DOHH2 (cell line): Measurements from ENCODE around the gene MAP1LC3C.

Source experiments
- H3F3A ChIP-seq: fragments of 200-600 bp; sonication (generic), shearing (Covaris generic); 2 replicates; pipeline ENCODE4 v1.6.0; 2016; ENCODE audit warnings: antibody characterized with exemption, mild to moderate bottlenecking; ENCODE audit not compliant: control insufficient read depth, insufficient read depth
- H3K27ac ChIP-seq: fragments of 200-600 bp; sonication (generic); 2 replicates; pipeline ENCODE4 v1.5.1; 2014; ENCODE audit warnings: low read depth, mild to moderate bottlenecking, low read length, moderate library complexity
- H3K27me3 ChIP-seq: fragments of 200-600 bp; sonication (generic); 2 replicates; pipeline ENCODE4 v1.6.1; 2014; ENCODE audit warnings: mild to moderate bottlenecking, low read length, mixed read lengths; ENCODE audit not compliant: control insufficient read depth
- H3K36me3 ChIP-seq: fragments of 200-600 bp; sonication (generic); 2 replicates; pipeline ENCODE4 v1.6.1; 2014; ENCODE audit warnings: mild to moderate bottlenecking, low read length, moderate library complexity, mixed read lengths; ENCODE audit not compliant: control insufficient read depth
- H3K4me1 ChIP-seq: fragments of 200-600 bp; sonication (generic); 2 replicates; pipeline ENCODE4 v1.6.1; 2014; ENCODE audit warnings: mild to moderate bottlenecking, low read length, mixed read lengths; ENCODE audit not compliant: control insufficient read depth
- H3K4me2 ChIP-seq: fragments of 200-600 bp; sonication (generic); 2 replicates; pipeline ENCODE4 v1.6.0; 2014; ENCODE audit warnings: mild to moderate bottlenecking, low read length, moderate library complexity
- H3K4me3 ChIP-seq: fragments of 200-600 bp; sonication (generic); 2 replicates; pipeline ENCODE4 v1.5.1; 2014; ENCODE audit warnings: mild to moderate bottlenecking, low read length, mixed read lengths
- H3K79me2 ChIP-seq: fragments of 200-600 bp; sonication (generic); 2 replicates; pipeline ENCODE4 v1.6.1; 2014; ENCODE audit warnings: mild to moderate bottlenecking, low read length, mixed read lengths; ENCODE audit not compliant: control insufficient read depth
- H3K9me2 ChIP-seq: fragments of 200-600 bp; sonication (generic); replicated peaks from 2 replicates; pipeline ENCODE4 v1.6.1; 2014; ENCODE audit warnings: mild to moderate bottlenecking, low read length, mixed read lengths; ENCODE audit not compliant: control insufficient read depth
- H3K9me3 ChIP-seq: fragments of 200-600 bp; sonication (generic); 2 replicates; pipeline ENCODE4 v1.6.1; 2014; ENCODE audit warnings: antibody characterized with exemption, low read length, mixed read lengths; ENCODE audit not compliant: control insufficient read depth, insufficient read depth
- H4K20me1 ChIP-seq: fragments of 200-600 bp; sonication (generic); 2 replicates; pipeline ENCODE4 v1.6.0; 2014; ENCODE audit warnings: low read depth, mild to moderate bottlenecking, antibody characterized with exemption, low read length, moderate library complexity; ENCODE audit not compliant: control insufficient read depth, insufficient read depth
- EZH2phosphoT487 ChIP-seq: fragments of 200-600 bp; sonication (generic); IDR thresholded peaks from 2 replicates; pipeline ENCODE4 v1.6.1; 2017; ENCODE audit warnings: borderline replicate concordance, mild to moderate bottlenecking, antibody characterized with exemption, low read length, moderate library complexity, mixed read lengths
- TF ChIP-seq, protein P1 (sequence below): fragments of 200-600 bp; sonication (generic); IDR thresholded peaks from one replicate; pipeline ENCODE4 v1.5.1; 2014; ENCODE audit warnings: antibody characterized with exemption, mild to moderate bottlenecking, low read depth, low read length; ENCODE audit not compliant: poor library complexity, severe bottlenecking

Gene MAP1LC3C

DNA sequence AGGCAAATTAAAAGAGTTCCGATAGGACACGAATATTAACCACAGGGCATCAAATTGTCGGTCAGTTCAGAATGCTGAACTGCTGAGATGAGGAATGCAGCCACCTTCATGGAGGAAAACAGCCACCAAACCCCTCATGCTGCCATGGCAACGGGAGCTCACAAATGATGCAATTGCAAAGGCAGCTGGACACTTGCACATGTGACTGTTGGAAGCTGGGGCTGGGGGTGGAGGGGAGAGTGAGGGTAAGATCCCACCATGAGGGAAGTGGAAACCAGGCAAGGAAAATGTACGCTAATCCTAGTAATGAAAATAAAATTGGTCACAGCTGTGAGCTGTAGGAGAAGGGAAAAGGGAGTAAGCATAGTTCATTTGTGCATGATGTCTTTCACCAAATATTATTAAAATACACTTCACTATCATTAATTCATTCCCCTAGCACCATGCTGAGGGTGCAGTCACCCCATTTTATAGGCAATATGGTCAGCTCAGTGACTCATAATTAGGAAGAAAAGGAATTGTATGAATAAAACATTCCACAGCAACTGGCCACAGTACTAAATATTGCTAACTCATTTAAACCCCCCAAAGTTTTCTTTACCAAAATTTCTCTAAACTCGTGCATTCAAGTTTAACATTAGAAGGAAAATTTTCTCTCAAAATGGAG is 26.1 kb downstream of the MAP1LC3C start:
- no peak overlapping the region for H3K4me2 ChIP-seq
- H3F3A ChIP-seq: no peaks in the 10 kb centered on the region
- H4K20me1 ChIP-seq: no peaks in the 10 kb centered on the region

DNA sequence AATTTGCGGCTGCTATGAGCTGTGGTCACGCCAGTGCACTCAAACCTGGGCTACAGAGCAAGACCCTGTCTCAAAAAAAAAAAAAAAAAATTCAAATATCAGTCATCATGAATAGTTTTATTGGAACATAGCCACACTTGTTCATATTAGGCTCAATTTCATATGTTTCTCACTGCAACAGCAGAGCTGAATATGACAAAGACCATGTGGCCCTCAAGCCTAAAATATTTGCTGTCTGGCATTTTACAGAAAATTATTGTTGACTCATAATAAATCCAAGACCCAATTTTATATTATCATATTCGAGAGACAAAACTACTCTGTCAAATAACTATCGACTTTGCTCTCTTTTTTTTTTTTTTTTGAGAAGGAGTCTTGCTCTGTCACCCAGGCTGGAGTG is 30.3 kb downstream of the MAP1LC3C start:
- H3K4me1 ChIP-seq: no peaks in the 10 kb centered on the region
- no peaks in the 10 kb centered on the region for H3K79me2 ChIP-seq
- H3F3A ChIP-seq: no peaks in the 10 kb centered on the region

More for the DNA sequence above, 26.1 kb downstream of the MAP1LC3C start:
- no peaks in the 10 kb centered on the region for H3K4me1 ChIP-seq
- H3K9me2 ChIP-seq: no peaks in the 10 kb centered on the region
- H3K27ac ChIP-seq: no peak overlapping the region
- H3K27me3 ChIP-seq: no peaks in the 10 kb centered on the region
- no peak for TF ChIP-seq EZH2phosphoT487
- TF ChIP-seq, protein P1, sequence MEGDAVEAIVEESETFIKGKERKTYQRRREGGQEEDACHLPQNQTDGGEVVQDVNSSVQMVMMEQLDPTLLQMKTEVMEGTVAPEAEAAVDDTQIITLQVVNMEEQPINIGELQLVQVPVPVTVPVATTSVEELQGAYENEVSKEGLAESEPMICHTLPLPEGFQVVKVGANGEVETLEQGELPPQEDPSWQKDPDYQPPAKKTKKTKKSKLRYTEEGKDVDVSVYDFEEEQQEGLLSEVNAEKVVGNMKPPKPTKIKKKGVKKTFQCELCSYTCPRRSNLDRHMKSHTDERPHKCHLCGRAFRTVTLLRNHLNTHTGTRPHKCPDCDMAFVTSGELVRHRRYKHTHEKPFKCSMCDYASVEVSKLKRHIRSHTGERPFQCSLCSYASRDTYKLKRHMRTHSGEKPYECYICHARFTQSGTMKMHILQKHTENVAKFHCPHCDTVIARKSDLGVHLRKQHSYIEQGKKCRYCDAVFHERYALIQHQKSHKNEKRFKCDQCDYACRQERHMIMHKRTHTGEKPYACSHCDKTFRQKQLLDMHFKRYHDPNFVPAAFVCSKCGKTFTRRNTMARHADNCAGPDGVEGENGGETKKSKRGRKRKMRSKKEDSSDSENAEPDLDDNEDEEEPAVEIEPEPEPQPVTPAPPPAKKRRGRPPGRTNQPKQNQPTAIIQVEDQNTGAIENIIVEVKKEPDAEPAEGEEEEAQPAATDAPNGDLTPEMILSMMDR: no peak
- H3K4me3 ChIP-seq: no peak overlapping the region
- no peaks in the 10 kb centered on the region for H3K9me3 ChIP-seq
- no peaks in the 10 kb centered on the region for H3K79me2 ChIP-seq
- H3K36me3 ChIP-seq: no peaks in the 10 kb centered on the region

DNA sequence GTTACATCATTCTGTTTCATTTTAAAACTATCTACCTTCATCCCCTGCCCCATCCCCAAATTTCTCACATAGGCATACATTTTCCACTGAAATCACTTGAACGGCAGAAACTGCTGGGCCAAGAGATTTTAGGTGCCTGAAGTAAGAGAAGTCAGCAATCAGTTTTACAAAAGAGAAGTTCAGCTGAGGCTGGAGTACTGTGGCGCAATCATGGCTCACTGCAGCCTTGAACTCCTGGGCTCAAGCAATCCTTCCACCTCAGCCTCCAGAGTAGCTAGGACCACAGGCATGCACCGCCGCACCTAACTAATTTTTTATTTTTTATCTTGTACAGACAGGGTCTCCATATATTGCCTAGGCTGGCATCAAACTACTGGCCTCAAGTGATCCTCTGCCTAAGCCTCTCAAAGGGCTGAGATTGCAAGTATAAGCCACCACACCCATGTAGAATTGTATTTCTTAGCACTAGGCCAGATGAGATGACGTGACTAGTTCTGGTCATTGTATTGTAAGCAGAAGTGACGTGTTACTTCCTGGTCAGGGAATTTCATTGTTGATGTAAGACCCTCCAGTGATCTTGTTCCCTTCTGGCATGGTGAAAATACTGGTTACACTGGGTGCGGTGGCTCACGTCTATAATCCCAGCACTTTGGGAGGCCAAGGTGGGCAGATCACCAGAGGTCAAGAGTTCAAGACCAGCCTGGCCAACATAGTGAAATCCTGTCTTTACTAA is 34.2 kb downstream of the MAP1LC3C start:
- Histone ChIP-seq H3K36me3 (no peaks in the 10 kb centered on the region), H3F3A (no peaks in the 10 kb centered on the region), H3K4me1 (no peaks in the 10 kb centered on the region), H4K20me1 (no peaks in the 10 kb centered on the region), H3K27ac (no peak overlapping the region), H3K4me2 (no peak overlapping the region), H3K4me3 (no peak overlapping the region), H3K79me2 (no peaks in the 10 kb centered on the region), H3K9me2 (no peaks in the 10 kb centered on the region), H3K27me3 (no peaks in the 10 kb centered on the region), H3K9me3 (no peaks in the 10 kb centered on the region)
- TF ChIP-seq, protein P1: no peak
- no peak for TF ChIP-seq EZH2phosphoT487

More for the DNA sequence above, 30.3 kb downstream of the MAP1LC3C start:
- TF ChIP-seq EZH2phosphoT487: no peak
- TF ChIP-seq, protein P1: no peak
- no peak overlapping the region for H3K4me2 ChIP-seq
- no peaks in the 10 kb centered on the region for H3K9me3 ChIP-seq
- no peaks in the 10 kb centered on the region for H3K27me3 ChIP-seq
- H3K27ac ChIP-seq: no peak overlapping the region
- no peaks in the 10 kb centered on the region for H3K36me3 ChIP-seq
- no peaks in the 10 kb centered on the region for H3K9me2 ChIP-seq
- no peaks in the 10 kb centered on the region for H4K20me1 ChIP-seq
- H3K4me3 ChIP-seq: no peak overlapping the region
